Measurements from ENCODE around the gene FASN.

FASN gene

DNA sequence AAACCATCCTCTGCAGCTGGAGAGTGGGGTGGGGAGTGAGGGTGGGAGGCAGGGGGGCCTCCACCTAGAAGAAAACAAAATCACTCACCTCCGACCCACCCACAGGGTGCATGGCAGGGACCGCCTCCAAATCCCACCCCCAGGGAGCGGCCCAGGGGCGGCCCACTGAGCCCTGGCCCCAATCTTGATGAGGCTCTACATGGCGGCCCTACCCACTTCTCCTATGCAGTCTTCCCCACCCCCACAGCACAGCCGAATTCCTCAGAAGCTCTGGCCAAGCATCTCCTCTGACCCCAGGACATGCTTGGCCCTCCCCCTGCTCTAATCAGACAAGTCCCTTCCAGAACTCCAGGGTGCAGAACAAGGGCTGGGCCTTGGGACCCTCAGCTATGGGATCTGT, 18.2 kb upstream of the FASN start:
- TF ChIP-seq CTCF (conservative IDR thresholded peaks at IDR 0.05; ENCODE audit: low read depth, low read length), result no peak
- no peak for DNase-seq (ENCODE audit: low read depth)
- no peak overlapping the region for H3K4me3 ChIP-seq (ENCODE audit: low read depth, low read length)

GRCh38 chr17:82114872-82115271, 16.8 kb upstream of the FASN start:
- TF ChIP-seq CTCF (conservative IDR thresholded peaks at IDR 0.05; ENCODE audit: low read depth, low read length), result no peak
- DNase-seq (ENCODE audit: low read depth), result no peak
- no peak overlapping the region for H3K4me3 ChIP-seq (ENCODE audit: low read depth, low read length)

DNA sequence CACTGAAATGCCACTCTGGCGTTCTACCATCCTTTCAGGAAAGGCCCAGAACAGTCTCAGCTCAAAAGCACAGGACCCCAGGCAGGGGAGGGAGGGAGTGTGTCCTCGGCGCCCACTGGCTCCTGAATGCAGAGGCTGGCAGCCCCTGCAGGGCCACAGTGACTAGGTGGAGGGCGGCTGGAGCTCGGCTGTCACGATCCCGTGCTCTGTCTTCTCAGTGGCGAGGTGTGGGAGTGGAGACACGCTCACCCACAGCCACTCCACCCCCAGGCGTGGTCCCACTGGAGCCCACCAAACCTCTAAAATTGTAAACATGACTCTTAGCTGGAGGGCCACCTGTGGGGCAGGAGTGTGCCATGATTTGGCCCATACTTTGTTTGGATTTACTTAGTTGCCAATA, 16.4 kb upstream of the FASN start:
- no peak overlapping the region for H3K4me3 ChIP-seq (ENCODE audit: low read depth, low read length)
- DNase-seq (ENCODE audit: low read depth), result no peak
- no peak for TF ChIP-seq CTCF (conservative IDR thresholded peaks at IDR 0.05; ENCODE audit: low read depth, low read length)

- no peak overlapping the region for H3K4me3 ChIP-seq (ENCODE audit: low read depth, low read length)
- DNase-seq (ENCODE audit: low read depth), result no peak
Measured at GRCh38 chr17:82113941-82114340, 15.9 kb upstream of the FASN start.

DNA sequence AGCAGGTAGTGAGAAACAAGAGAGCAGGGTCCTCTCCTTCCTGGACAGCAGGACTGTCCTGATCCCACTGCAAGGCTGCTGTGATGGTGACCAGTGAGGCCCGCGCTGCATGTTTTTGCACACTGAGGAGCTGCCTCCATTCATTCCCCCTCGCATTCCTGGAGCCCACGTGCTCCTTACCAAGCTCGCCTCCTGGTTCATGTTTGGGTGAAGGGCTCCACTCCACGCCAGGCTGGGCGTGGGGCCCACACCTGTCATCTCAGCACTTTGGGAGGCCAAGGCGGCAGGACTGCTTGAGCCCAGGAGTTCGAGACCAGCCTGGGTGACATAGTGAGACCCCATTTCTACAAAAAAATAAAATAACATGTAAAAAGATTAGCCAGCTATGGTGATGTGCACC, 15.4 kb upstream of the FASN start:
- no peak for DNase-seq (ENCODE audit: low read depth)
- H3K4me3 ChIP-seq (ENCODE audit: low read depth, low read length), result no peak overlapping the region
- no peak for TF ChIP-seq CTCF (conservative IDR thresholded peaks at IDR 0.05; ENCODE audit: low read depth, low read length)

More at GRCh38 chr17:82113941-82114340, 15.9 kb upstream of the FASN start:
- TF ChIP-seq CTCF (conservative IDR thresholded peaks at IDR 0.05; ENCODE audit: low read depth, low read length), result no peak

DNA sequence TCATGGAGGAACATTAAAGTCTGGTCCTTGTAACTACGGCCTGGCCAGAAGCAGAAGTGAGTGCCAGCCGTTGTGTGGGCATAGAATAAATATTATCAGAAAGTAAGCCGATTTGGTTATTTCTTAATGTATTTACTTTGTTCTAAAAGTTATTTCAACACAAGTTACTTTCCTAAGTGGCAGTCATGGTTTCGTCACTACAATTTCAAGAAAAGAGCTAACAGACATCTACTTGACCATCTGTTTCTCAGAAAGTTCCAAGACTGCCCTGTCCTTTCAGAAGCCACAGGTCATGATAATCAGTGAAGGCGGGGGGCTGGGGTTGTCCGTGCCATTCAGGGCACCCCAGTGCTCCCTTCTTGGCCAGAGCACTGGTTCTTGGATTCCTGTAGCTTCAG, 14.9 kb upstream of the FASN start:
- no peak for TF ChIP-seq CTCF (conservative IDR thresholded peaks at IDR 0.05; ENCODE audit: low read depth, low read length)
- DNase-seq (ENCODE audit: low read depth), result no peak
- H3K4me3 ChIP-seq (ENCODE audit: low read depth, low read length), result no peak overlapping the region

- DNase-seq (ENCODE audit: low read depth), result no peak
- H3K4me3 ChIP-seq (ENCODE audit: low read depth, low read length), result no peak overlapping the region
- TF ChIP-seq CTCF (conservative IDR thresholded peaks at IDR 0.05; ENCODE audit: low read depth, low read length), result no peak
Measured at GRCh38 chr17:82112181-82112913, 14.3 kb upstream of the FASN start.
